H1 (cell line): Measurements from ENCODE around the gene PRR14L. TPM values are rescaled to one million over a fixed set of nuclear protein-coding genes. Genes with fewer than 3 reads are reported as not detected.

ENCODE experiments used
- CBX5 ChIP-seq: fragments of 300-800, 300-1000 bp; sonication (generic); IDR thresholded peaks from 2 replicates; pipeline ENCODE4 v1.7.1; 2016; ENCODE audit warnings: antibody characterized with exemption, low read length, low read depth
- EP300 ChIP-seq, 2 experiments: IDR thresholded peaks; 1 replicate in 1 of 2; 2 replicates in 1 of 2; pipeline ENCODE4 v1.6.1; 2011 to 2012; ENCODE audit warnings: low read depth in 2 of 2, low read length in 2 of 2, mild to moderate bottlenecking in 2 of 2, borderline replicate concordance in 1 of 2, inconsistent platforms in 1 of 2, moderate library complexity in 1 of 2
- EZH2 ChIP-seq: fragments of 200-600 bp; sonication (generic); IDR thresholded peaks from 2 replicates; pipeline ENCODE4 v1.7.1; 2012; ENCODE audit warnings: low read depth, mild to moderate bottlenecking, moderate library complexity, low read length, inconsistent platforms; ENCODE audit not compliant: severe bottlenecking
- NRF1 ChIP-seq: IDR thresholded peaks from 2 replicates; pipeline ENCODE4 v1.6.1; 2011; ENCODE audit warnings: mild to moderate bottlenecking, low read depth, low read length, improper control_type of control experiment
- TAF1 ChIP-seq: IDR thresholded peaks from 2 replicates; pipeline ENCODE4 v1.6.1; 2011; ENCODE audit warnings: mild to moderate bottlenecking, low read depth, low read length
- TCF12 ChIP-seq: IDR thresholded peaks from 2 replicates; pipeline ENCODE4 v1.6.1; 2011; ENCODE audit warnings: low read depth, mild to moderate bottlenecking, low read length
- polyA plus RNA-seq, 7 experiments: library from polyadenylated mRNA; depleted of rRNA in 3 of 7; stranded (reverse) in 5 of 7; unstranded in 2 of 7; fragments of >200 nt in 5 of 7; fragments of 200-250 nt in 2 of 7; gene quantifications; 1 replicate in 5 of 7; 2 replicates in 1 of 7; 4 replicates in 1 of 7; pipeline versions ENCODE4 v1.2.1 to v1.2.3, GENCODE V29; 2011 to 2013; ENCODE audit warnings: missing spikeins in 2 of 7, mixed read lengths in 2 of 7
- total RNA-seq: library from RNA; stranded (reverse); fragmentation: NEBNext Ultra II Directional; extraction: Animal tissue kit (Norgen Biotek cat#: 25700); gene quantifications from 2 replicates; pipeline ENCODE4 v1.2.1, GENCODE V29; 2021
- TF ChIP-seq, protein P1 (sequence below): fragments of 300-600 bp; sonication (generic); IDR thresholded peaks from 2 replicates; pipeline ENCODE4 v1.7.1; 2012; ENCODE audit warnings: low read length, moderate library complexity, mild to moderate bottlenecking, inconsistent platforms; ENCODE audit not compliant: insufficient replicate concordance
- TF ChIP-seq, protein P2 (sequence below): IDR thresholded peaks from 2 replicates; pipeline ENCODE4 v1.6.1; 2012; ENCODE audit warnings: low read length, inconsistent platforms
- TF ChIP-seq, protein P3 (sequence below): IDR thresholded peaks from 2 replicates; pipeline ENCODE4 v1.6.1; 2012; ENCODE audit warnings: inconsistent platforms

PRR14L gene
- total and polyA plus RNA-seq, 2 of the 8 experiments (the other 6 are each of a cell fraction or from before 2014, with no cell fraction given): 26.5 to 98.6 TPM

DNA sequence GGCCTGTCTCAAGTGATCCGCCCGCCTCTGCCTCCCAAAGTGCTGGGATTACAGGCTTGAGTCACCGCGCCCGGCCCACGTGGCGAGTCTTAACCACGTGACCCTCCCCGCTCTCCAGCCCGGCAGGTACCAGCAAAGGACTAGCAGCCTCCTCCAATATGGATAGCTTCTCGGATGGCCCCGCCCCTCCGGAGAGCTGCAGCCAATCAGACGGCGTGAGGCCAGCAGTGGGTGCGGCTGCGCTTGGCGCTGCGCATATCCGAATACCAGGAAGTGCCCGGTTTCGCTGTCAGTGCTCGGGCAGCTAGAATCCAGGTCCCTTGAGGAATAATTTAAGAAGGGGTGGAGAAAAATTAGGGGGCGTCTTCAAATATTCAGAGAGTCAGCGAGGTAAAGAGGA is 73.2 kb downstream of the PRR14L start (continued):
- TF ChIP-seq EZH2: no peak
- peak; percentile 39; the same call in 1 of the 2 replicates for TF ChIP-seq NRF1
- no peak for TF ChIP-seq EP300 (IDR thresholded peaks at IDR 0.05; ENCODE audit: borderline replicate concordance in 1 of 2, low read depth in 2 of 2, low read length in 2 of 2)
- TF ChIP-seq, protein P1, sequence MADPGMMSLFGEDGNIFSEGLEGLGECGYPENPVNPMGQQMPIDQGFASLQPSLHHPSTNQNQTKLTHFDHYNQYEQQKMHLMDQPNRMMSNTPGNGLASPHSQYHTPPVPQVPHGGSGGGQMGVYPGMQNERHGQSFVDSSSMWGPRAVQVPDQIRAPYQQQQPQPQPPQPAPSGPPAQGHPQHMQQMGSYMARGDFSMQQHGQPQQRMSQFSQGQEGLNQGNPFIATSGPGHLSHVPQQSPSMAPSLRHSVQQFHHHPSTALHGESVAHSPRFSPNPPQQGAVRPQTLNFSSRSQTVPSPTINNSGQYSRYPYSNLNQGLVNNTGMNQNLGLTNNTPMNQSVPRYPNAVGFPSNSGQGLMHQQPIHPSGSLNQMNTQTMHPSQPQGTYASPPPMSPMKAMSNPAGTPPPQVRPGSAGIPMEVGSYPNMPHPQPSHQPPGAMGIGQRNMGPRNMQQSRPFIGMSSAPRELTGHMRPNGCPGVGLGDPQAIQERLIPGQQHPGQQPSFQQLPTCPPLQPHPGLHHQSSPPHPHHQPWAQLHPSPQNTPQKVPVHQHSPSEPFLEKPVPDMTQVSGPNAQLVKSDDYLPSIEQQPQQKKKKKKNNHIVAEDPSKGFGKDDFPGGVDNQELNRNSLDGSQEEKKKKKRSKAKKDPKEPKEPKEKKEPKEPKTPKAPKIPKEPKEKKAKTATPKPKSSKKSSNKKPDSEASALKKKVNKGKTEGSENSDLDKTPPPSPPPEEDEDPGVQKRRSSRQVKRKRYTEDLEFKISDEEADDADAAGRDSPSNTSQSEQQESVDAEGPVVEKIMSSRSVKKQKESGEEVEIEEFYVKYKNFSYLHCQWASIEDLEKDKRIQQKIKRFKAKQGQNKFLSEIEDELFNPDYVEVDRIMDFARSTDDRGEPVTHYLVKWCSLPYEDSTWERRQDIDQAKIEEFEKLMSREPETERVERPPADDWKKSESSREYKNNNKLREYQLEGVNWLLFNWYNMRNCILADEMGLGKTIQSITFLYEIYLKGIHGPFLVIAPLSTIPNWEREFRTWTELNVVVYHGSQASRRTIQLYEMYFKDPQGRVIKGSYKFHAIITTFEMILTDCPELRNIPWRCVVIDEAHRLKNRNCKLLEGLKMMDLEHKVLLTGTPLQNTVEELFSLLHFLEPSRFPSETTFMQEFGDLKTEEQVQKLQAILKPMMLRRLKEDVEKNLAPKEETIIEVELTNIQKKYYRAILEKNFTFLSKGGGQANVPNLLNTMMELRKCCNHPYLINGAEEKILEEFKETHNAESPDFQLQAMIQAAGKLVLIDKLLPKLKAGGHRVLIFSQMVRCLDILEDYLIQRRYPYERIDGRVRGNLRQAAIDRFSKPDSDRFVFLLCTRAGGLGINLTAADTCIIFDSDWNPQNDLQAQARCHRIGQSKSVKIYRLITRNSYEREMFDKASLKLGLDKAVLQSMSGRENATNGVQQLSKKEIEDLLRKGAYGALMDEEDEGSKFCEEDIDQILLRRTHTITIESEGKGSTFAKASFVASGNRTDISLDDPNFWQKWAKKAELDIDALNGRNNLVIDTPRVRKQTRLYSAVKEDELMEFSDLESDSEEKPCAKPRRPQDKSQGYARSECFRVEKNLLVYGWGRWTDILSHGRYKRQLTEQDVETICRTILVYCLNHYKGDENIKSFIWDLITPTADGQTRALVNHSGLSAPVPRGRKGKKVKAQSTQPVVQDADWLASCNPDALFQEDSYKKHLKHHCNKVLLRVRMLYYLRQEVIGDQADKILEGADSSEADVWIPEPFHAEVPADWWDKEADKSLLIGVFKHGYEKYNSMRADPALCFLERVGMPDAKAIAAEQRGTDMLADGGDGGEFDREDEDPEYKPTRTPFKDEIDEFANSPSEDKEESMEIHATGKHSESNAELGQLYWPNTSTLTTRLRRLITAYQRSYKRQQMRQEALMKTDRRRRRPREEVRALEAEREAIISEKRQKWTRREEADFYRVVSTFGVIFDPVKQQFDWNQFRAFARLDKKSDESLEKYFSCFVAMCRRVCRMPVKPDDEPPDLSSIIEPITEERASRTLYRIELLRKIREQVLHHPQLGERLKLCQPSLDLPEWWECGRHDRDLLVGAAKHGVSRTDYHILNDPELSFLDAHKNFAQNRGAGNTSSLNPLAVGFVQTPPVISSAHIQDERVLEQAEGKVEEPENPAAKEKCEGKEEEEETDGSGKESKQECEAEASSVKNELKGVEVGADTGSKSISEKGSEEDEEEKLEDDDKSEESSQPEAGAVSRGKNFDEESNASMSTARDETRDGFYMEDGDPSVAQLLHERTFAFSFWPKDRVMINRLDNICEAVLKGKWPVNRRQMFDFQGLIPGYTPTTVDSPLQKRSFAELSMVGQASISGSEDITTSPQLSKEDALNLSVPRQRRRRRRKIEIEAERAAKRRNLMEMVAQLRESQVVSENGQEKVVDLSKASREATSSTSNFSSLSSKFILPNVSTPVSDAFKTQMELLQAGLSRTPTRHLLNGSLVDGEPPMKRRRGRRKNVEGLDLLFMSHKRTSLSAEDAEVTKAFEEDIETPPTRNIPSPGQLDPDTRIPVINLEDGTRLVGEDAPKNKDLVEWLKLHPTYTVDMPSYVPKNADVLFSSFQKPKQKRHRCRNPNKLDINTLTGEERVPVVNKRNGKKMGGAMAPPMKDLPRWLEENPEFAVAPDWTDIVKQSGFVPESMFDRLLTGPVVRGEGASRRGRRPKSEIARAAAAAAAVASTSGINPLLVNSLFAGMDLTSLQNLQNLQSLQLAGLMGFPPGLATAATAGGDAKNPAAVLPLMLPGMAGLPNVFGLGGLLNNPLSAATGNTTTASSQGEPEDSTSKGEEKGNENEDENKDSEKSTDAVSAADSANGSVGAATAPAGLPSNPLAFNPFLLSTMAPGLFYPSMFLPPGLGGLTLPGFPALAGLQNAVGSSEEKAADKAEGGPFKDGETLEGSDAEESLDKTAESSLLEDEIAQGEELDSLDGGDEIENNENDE: no peak
- TF ChIP-seq, protein P2, sequence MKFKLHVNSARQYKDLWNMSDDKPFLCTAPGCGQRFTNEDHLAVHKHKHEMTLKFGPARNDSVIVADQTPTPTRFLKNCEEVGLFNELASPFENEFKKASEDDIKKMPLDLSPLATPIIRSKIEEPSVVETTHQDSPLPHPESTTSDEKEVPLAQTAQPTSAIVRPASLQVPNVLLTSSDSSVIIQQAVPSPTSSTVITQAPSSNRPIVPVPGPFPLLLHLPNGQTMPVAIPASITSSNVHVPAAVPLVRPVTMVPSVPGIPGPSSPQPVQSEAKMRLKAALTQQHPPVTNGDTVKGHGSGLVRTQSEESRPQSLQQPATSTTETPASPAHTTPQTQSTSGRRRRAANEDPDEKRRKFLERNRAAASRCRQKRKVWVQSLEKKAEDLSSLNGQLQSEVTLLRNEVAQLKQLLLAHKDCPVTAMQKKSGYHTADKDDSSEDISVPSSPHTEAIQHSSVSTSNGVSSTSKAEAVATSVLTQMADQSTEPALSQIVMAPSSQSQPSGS: no peak
- no peak for TF ChIP-seq CBX5
- TF ChIP-seq, protein P3, sequence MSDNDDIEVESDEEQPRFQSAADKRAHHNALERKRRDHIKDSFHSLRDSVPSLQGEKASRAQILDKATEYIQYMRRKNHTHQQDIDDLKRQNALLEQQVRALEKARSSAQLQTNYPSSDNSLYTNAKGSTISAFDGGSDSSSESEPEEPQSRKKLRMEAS: peak; percentile 99
- peak; percentile 22; the same call in 1 of the 2 replicates for TF ChIP-seq TAF1
- no peak for TF ChIP-seq TCF12
